Panc1 (cell line): Measurements from ENCODE around the gene GLIS2. TPM values are rescaled to one million over a fixed set of nuclear protein-coding genes. Genes with fewer than 3 reads are reported as not detected.
A peak's percentile ranks its signal among the peaks of the same experiment; 100 is the strongest.

Experiments used
- ATAC-seq: fragments of 200-7000 bp; cut with Tn5 transposase; 2 replicates; pipeline ENCODE4 v1.9.1; 2020; ENCODE audit warnings: mild to moderate bottlenecking, moderate library complexity
- BruUV-seq: library from RNA; stranded (reverse); fragments of 400-500 nt; replicated peaks from 2 replicates; lab custom pipeline; 2021; lab: Mats Ljungman, UMichigan
- CTCF ChIA-PET: fragments of 300-600 bp; sonication (Branson Sonifier 250); formaldehyde crosslinking; loops from one replicate; lab custom pipeline; 2022; ENCODE audit warnings: antibody characterized with exemption; lab: Charles Lee
- POLR2A ChIA-PET: fragments of 300-600 bp; sonication (Branson Sonifier 250); formaldehyde crosslinking; loops from one replicate; lab custom pipeline; 2022; ENCODE audit warnings: antibody characterized with exemption; lab: Charles Lee
- DNase-seq: peaks from one replicate; pipeline ENCODE4 v3.0.0-alpha.2; 2010; ENCODE audit warnings: low read depth, low spot score
- H3K27ac ChIP-seq: 2 replicates; pipeline ENCODE4 v1.5.1; 2011; ENCODE audit warnings: mild to moderate bottlenecking, low read length, inconsistent platforms
- H3K27me3 ChIP-seq: fragments of 200-500 bp; sonication (Bioruptor generic); 2 replicates; pipeline ENCODE4 v1.6.0; 2014; ENCODE audit warnings: low read length, inconsistent platforms; ENCODE audit not compliant: control insufficient read depth, insufficient read depth
- H3K36me3 ChIP-seq: fragments of 200-500 bp; sonication (Bioruptor generic); 2 replicates; pipeline ENCODE4 v1.5.1; 2014; ENCODE audit warnings: inconsistent platforms, mild to moderate bottlenecking, low read length, moderate library complexity; ENCODE audit not compliant: control insufficient read depth, insufficient read depth
- H3K4me1 ChIP-seq: 2 replicates; pipeline ENCODE4 v1.5.1; 2011; ENCODE audit warnings: inconsistent platforms, mild to moderate bottlenecking, low read length, moderate library complexity; ENCODE audit not compliant: control insufficient read depth, insufficient read depth
- H3K4me3 ChIP-seq, 2 experiments: 2 replicates each; pipeline ENCODE4 v1.5.1; 2011 to 2012; ENCODE audit warnings: low read depth in 2 of 2, low read length in 2 of 2, mild to moderate bottlenecking in 2 of 2, inconsistent platforms in 1 of 2, moderate library complexity in 1 of 2
- H3K9me3 ChIP-seq: fragments of 200-500 bp; sonication (Bioruptor generic); 2 replicates; pipeline ENCODE4 v1.5.1; 2014; ENCODE audit warnings: low read depth, mild to moderate bottlenecking, inconsistent platforms, low read length, moderate library complexity; ENCODE audit not compliant: control insufficient read depth, insufficient read depth
- POLR2AphosphoS5 ChIP-seq: IDR thresholded peaks from 2 replicates; pipeline ENCODE4 v1.6.1; 2012; ENCODE audit warnings: mild to moderate bottlenecking, low read depth, low read length, moderate library complexity
- SIN3A ChIP-seq: IDR thresholded peaks from 2 replicates; pipeline ENCODE4 v1.6.1; 2012; ENCODE audit warnings: low read depth, mild to moderate bottlenecking, low read length, moderate library complexity, borderline replicate concordance; ENCODE audit not compliant: insufficient read depth
- TCF7L2 ChIP-seq: IDR thresholded peaks from 2 replicates; pipeline ENCODE4 v1.6.1; 2011; ENCODE audit warnings: mild to moderate bottlenecking, low read depth, low read length, inconsistent platforms
- in situ Hi-C: cut with HindIII; loops from 2 replicates; pipeline ENCODE4 v1.10.0; 2016; ENCODE audit warnings: low sequenced_read_pairs, low pct_unique_long_range_greater_than_20kb
- intact Hi-C: fragments of 100-400 bp; cut with micrococcal nuclease; formaldehyde crosslinking; loops from one replicate; pipeline ENCODE4 v1.10.0; 2022; ENCODE audit not compliant: unreplicated experiment
- total RNA-seq: library from RNA; stranded (reverse); gene quantifications from one replicate; pipeline ENCODE4 v1.2.1, GENCODE V29; 2021; ENCODE audit not compliant: unreplicated experiment
- TF ChIP-seq, protein P1 (sequence below): fragments of 450-650 bp; IDR thresholded peaks from 2 replicates; pipeline ENCODE4 v1.5.1; 2017; ENCODE audit warnings: mild to moderate bottlenecking
- TF ChIP-seq, protein P2 (sequence below), 2 experiments: IDR thresholded peaks; 2 replicates each; pipeline ENCODE4 v1.6.1; 2011 to 2012; ENCODE audit warnings: low read depth in 2 of 2, control low read depth in 1 of 2, low read length in 1 of 2, mild to moderate bottlenecking in 1 of 2, moderate library complexity in 1 of 2; ENCODE audit not compliant: insufficient read depth in 1 of 2

The GLIS2 gene
- total RNA-seq, 1 experiment from 2014 or later: 87.3 TPM

DNA sequence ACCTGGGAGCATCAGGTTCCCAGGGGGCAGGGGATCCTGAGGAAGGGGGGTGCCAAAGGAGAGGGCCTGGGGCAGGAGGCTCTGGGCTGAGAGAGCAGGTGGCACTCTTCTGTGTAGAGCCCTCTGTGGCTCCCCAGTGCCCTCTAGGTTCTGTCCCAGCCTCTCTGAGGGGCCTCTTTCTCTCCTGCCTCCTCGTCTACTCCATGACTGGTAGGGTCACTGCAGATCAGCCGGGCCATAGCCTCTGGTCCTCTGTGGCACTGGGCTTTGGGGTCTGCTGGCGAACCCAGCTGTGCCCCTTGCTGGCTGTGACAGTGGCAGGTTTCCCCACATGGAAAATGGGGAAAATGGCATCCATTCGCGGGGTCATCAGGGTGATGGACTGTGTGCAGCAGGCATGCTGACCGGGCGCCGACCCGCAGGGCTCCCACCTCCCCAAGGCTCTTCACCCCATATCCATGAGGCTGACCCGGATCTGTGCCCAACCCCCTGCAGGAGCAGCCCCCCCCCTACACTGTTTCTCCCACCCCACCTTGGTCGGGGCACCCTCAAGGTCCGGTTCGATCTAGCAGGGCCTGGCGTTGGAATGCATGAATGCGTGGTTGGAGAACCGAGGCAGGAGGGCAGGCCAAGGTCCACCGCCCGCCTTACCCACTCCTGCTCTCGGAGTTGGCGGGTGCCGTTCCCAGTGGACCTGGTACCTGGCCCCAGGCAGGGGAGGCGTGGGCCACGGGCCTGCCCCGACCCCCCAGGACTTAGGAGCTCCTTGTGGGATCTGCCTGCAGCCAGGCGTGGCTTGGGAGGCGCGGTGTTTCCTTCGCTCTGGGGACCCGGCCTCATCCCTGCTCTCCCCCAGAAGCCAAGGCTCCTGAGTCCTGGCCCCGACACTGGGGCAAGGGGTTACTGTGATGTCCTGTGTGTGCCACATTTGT, 6.5 kb downstream of the GLIS2 start:
- ATAC-seq: peak; percentile 5
- H3K9me3 ChIP-seq: no peaks in the 10 kb centered on the region
- H3K4me1 ChIP-seq: peaks cover 96% of the 10 kb centered on the region
- peak overlapping the region in 1 of 2 experiments; percentile 17; a peak in 1 of 4 replicates for H3K4me3 ChIP-seq
- H3K36me3 ChIP-seq: no peaks in the 10 kb centered on the region
- POLR2A ChIA-PET: no interaction called here
- CTCF ChIA-PET: no interaction called here
- DNase-seq: no peak
- peak overlapping the region; percentile 92 for H3K27ac ChIP-seq
- no peaks in the 10 kb centered on the region for H3K27me3 ChIP-seq
- TF ChIP-seq TCF7L2 (no peak), POLR2AphosphoS5 (no peak), SIN3A (no peak)
- BruUV-seq: no TSS peak
- intact Hi-C loops: no loop called here
- in situ Hi-C loops: no loop called here

DNA sequence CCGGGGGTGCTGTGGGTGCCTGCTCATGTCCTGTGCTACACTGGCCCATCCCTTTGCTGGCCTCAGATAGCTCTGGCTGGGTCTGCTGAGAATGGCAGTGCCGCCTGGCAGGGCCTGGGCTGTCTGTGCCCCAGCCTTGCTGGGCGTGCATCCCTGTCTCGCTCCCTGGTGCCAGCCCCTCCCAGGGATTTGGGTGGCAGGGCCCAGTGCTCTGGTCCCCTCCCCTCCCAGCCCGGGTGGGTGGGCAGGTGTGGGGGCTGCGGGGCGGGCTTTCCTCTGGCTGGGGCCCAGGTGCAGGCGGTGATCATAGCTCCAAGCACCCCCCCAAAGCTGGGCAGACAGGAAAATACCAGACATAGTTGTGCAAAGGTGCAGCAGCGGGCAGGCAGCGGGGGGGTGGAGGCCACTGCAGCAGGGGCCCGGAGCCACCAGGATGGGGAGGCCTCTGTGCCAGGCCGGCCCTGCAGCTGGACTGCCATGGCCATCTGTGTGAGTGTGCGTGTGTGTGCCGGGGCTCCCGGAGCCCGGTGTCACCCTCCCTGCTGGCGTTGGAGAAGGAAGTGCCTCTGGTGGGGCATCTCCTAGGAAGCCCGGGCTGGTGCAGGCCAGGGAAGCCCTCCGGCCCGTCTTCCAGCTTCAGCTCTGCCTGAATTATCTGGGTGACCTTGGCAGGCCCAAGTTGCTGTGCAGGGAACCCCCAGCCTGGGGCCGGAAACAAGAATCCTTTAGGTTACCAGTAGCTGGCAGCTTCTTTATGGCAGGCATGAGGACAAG, 7.4 kb downstream of the GLIS2 start:
- ChIA-PET POLR2A (no interaction called here), CTCF (interaction anchor here (0.6 to 1.4 kb wide), 2 partner anchors 9 to 33 kb away, joined by 3 to 5 read pairs; no protein-coding TSS in a partner anchor)
- in situ Hi-C loops (no loop called here), intact Hi-C loops (no loop called here)
- BruUV-seq: no TSS peak
- no peaks in the 10 kb centered on the region for H3K36me3 ChIP-seq
- DNase-seq: no peak
- TF ChIP-seq TCF7L2: no peak
- TF ChIP-seq, protein P1, sequence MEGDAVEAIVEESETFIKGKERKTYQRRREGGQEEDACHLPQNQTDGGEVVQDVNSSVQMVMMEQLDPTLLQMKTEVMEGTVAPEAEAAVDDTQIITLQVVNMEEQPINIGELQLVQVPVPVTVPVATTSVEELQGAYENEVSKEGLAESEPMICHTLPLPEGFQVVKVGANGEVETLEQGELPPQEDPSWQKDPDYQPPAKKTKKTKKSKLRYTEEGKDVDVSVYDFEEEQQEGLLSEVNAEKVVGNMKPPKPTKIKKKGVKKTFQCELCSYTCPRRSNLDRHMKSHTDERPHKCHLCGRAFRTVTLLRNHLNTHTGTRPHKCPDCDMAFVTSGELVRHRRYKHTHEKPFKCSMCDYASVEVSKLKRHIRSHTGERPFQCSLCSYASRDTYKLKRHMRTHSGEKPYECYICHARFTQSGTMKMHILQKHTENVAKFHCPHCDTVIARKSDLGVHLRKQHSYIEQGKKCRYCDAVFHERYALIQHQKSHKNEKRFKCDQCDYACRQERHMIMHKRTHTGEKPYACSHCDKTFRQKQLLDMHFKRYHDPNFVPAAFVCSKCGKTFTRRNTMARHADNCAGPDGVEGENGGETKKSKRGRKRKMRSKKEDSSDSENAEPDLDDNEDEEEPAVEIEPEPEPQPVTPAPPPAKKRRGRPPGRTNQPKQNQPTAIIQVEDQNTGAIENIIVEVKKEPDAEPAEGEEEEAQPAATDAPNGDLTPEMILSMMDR: no peak
- no peak for TF ChIP-seq SIN3A
- TF ChIP-seq POLR2AphosphoS5: no peak
- TF ChIP-seq, protein P2, sequence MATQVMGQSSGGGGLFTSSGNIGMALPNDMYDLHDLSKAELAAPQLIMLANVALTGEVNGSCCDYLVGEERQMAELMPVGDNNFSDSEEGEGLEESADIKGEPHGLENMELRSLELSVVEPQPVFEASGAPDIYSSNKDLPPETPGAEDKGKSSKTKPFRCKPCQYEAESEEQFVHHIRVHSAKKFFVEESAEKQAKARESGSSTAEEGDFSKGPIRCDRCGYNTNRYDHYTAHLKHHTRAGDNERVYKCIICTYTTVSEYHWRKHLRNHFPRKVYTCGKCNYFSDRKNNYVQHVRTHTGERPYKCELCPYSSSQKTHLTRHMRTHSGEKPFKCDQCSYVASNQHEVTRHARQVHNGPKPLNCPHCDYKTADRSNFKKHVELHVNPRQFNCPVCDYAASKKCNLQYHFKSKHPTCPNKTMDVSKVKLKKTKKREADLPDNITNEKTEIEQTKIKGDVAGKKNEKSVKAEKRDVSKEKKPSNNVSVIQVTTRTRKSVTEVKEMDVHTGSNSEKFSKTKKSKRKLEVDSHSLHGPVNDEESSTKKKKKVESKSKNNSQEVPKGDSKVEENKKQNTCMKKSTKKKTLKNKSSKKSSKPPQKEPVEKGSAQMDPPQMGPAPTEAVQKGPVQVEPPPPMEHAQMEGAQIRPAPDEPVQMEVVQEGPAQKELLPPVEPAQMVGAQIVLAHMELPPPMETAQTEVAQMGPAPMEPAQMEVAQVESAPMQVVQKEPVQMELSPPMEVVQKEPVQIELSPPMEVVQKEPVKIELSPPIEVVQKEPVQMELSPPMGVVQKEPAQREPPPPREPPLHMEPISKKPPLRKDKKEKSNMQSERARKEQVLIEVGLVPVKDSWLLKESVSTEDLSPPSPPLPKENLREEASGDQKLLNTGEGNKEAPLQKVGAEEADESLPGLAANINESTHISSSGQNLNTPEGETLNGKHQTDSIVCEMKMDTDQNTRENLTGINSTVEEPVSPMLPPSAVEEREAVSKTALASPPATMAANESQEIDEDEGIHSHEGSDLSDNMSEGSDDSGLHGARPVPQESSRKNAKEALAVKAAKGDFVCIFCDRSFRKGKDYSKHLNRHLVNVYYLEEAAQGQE (IDR thresholded peaks at IDR 0.05; ENCODE audit: insufficient read depth in 1 of 2, low read depth in 2 of 2, low read length in 1 of 2): no peak
- ATAC-seq: peak; percentile 60
- H3K9me3 ChIP-seq: no peaks in the 10 kb centered on the region
- peak overlapping the region; percentile 92 for H3K27ac ChIP-seq
- peaks cover 95% of the 10 kb centered on the region for H3K4me1 ChIP-seq
- peak overlapping the region; percentile 6 to 30; a peak in 3 of 4 replicates for H3K4me3 ChIP-seq
- no peaks in the 10 kb centered on the region for H3K27me3 ChIP-seq
